Large intestine (tissue), 3 donors: ENCODE data around the gene GFI1B. TPM values are rescaled to one million over a fixed set of nuclear protein-coding genes. Genes with fewer than 3 reads are reported as not detected.

Experiments used
- DNase-seq, 2 donors: peaks; one replicate each; pipeline versions ENCODE4 v3.0.0 to v3.0.0-alpha.2; 2013
- H3K27ac ChIP-seq: one replicate; pipeline ENCODE4 v1.5.1; 2013; ENCODE audit warnings: low read length
- H3K27me3 ChIP-seq: 2 replicates; pipeline ENCODE4 v1.6.1; 2013; ENCODE audit warnings: low read length; ENCODE audit not compliant: control insufficient read depth, insufficient read depth
- H3K36me3 ChIP-seq: 2 replicates; pipeline ENCODE4 v1.6.1; 2013; ENCODE audit warnings: low read length; ENCODE audit not compliant: control insufficient read depth, insufficient read depth
- H3K4me1 ChIP-seq: one replicate; pipeline ENCODE4 v1.6.1; 2013; ENCODE audit warnings: low read length; ENCODE audit not compliant: control insufficient read depth, insufficient read depth
- H3K4me3 ChIP-seq: one replicate; pipeline ENCODE4 v1.5.1; 2013; ENCODE audit warnings: low read length
- H3K9me3 ChIP-seq: one replicate; pipeline ENCODE4 v1.6.1; 2013; ENCODE audit warnings: mild to moderate bottlenecking, low read depth, low read length, moderate library complexity; ENCODE audit not compliant: control insufficient read depth
- WGBS: methylation state at CpG from one replicate; pipeline ENCODE4 v1.1.5; 2013; ENCODE audit warnings: low lambda C conversion rate; ENCODE audit not compliant: insufficient coverage; 5-methylcytosine and 5-hydroxymethylcytosine counted together
- polyA plus RNA-seq: library from polyadenylated mRNA; unstranded; fragments of 120-200 nt; gene quantifications from one replicate; pipeline ENCODE4 v1.2.1, GENCODE V29; 2013

Gene GFI1B
- polyA plus RNA-seq, 1 donor = 6.2 TPM

GRCh38 chr9:132983491-132984201 lies 5.2 kb downstream of the GFI1B start:
- DNase-seq = no peak
- Histone ChIP-seq H3K9me3 (no peaks in the 10 kb centered on the region), H3K27ac (no peak overlapping the region), H3K4me1 (peaks cover 58% of the 10 kb centered on the region), H3K27me3 (peaks cover 6% of the 10 kb centered on the region), H3K4me3 (no peak overlapping the region), H3K36me3 (no peaks in the 10 kb centered on the region)
- WGBS = no CpG with 5 or more reads among the region's 11 CpGs

DNA sequence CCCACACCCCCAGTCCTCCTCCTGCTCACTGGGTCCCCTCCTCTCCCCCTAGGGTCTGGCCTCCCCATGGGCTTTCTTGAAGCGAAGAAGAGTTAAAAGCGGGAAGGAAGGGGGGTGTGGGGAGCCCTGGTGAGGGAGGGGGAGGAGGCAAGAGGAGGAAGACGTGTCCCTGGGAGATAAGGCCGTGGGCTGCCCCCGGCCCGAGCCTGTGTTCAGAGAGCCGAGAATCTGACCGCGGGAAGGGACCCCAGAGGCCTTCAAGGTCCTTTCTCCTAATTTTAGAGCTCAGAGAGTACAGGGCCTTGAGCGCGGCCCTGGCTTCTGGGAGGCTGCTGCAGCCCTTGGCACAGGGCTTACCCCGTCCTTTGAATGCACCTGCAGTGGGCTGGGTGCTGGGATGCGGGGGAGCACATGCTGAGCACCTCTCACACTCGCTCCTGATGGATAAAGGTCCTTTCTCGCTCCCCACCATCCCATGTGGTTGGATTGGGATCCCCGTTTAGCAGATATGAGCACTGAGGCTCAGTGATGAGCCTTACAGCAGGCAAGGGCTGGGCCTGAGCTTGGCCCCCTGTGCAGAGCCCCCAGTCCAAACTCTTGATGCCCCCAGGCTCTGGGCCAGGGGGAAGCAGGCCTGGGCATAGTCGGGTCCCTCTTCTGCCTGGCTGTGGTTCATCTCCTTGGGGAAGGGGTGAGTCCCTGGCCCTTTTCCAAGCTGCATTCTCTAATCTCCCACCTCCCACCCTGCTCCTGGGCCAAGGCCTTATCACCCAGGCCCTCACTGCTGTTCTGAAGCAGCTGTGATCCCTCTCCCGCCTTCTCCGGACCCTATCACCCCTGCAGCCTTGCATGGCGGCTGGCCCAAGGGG lies 5.9 kb downstream of the GFI1B start:
- no CpG with 5 or more reads among the region's 20 CpGs for WGBS
- H3K4me1 ChIP-seq = peaks cover 56% of the 10 kb centered on the region
- H3K36me3 ChIP-seq = no peaks in the 10 kb centered on the region
- H3K27me3 ChIP-seq = peaks cover 2% of the 10 kb centered on the region
- H3K4me3 ChIP-seq = no peak overlapping the region
- H3K27ac ChIP-seq = no peak overlapping the region
- peaks cover under 1% of the 10 kb centered on the region for H3K9me3 ChIP-seq
- no peak for DNase-seq

DNA sequence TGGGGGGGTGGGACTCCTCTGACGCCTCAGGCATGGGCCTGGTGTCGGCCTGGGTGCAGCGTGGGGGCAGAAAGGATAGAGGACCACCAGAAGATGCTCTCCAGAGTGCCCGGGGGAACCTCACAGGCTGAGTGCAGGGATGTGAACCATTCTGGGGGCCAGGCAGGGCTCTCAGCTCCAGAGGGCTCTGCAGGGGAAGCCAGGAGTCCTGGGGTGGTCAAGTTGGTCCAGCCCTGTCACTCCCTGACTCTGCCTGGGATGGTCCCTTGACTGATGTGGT lies 6.5 kb downstream of the GFI1B start:
- Histone ChIP-seq H3K4me1 (peaks cover 56% of the 10 kb centered on the region), H3K27ac (no peak overlapping the region), H3K9me3 (peaks cover 3% of the 10 kb centered on the region), H3K4me3 (no peak overlapping the region), H3K36me3 (no peaks in the 10 kb centered on the region), H3K27me3 (no peaks in the 10 kb centered on the region)
- DNase-seq = no peak
- WGBS = no CpG with 5 or more reads among the region's 4 CpGs

DNA sequence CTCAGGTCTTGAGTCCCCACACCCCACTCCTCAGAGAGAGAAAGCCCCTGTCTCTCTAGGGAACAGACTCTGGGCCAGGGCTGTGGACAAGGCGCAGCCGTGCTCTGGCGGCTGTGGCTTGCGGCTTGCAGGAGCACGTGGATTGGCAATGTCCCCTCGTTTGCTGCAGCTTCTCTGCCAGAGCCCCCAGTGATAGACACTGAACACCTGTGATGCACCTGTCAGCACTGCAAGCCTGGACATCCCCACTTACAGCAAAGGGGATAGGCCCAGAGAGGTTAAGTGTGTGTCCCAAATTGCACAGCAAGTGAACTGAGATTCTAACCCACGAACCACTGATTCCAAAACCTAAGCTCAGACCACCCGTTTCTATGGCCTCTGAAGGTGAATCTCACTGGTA lies 7.0 kb downstream of the GFI1B start:
- WGBS = no CpG with 5 or more reads among the region's 8 CpGs
- Histone ChIP-seq H3K4me3 (no peak overlapping the region), H3K36me3 (no peaks in the 10 kb centered on the region), H3K4me1 (peaks cover 56% of the 10 kb centered on the region), H3K27ac (peak overlapping the region; percentile 73), H3K27me3 (no peaks in the 10 kb centered on the region), H3K9me3 (peaks cover 3% of the 10 kb centered on the region)
- DNase-seq = no peak

GRCh38 chr9:132986114-132986513 lies 7.6 kb downstream of the GFI1B start:
- Histone ChIP-seq H3K27ac (peak overlapping the region; percentile 73), H3K9me3 (peaks cover 3% of the 10 kb centered on the region), H3K4me3 (no peak overlapping the region), H3K4me1 (peaks cover 56% of the 10 kb centered on the region), H3K27me3 (no peaks in the 10 kb centered on the region), H3K36me3 (no peaks in the 10 kb centered on the region)
- no peak for DNase-seq
- WGBS = 70% methylated on average over 2 of the region's 13 CpGs

GRCh38 chr9:132986640-132987620 lies 8.4 kb downstream of the GFI1B start:
- Histone ChIP-seq H3K27ac (peak overlapping the region; percentile 73), H3K27me3 (no peaks in the 10 kb centered on the region), H3K9me3 (peaks cover 3% of the 10 kb centered on the region), H3K36me3 (no peaks in the 10 kb centered on the region), H3K4me1 (peaks cover 55% of the 10 kb centered on the region), H3K4me3 (no peak overlapping the region)
- peak; percentile 81 for DNase-seq
- WGBS = no CpG with 5 or more reads among the region's 26 CpGs

DNA sequence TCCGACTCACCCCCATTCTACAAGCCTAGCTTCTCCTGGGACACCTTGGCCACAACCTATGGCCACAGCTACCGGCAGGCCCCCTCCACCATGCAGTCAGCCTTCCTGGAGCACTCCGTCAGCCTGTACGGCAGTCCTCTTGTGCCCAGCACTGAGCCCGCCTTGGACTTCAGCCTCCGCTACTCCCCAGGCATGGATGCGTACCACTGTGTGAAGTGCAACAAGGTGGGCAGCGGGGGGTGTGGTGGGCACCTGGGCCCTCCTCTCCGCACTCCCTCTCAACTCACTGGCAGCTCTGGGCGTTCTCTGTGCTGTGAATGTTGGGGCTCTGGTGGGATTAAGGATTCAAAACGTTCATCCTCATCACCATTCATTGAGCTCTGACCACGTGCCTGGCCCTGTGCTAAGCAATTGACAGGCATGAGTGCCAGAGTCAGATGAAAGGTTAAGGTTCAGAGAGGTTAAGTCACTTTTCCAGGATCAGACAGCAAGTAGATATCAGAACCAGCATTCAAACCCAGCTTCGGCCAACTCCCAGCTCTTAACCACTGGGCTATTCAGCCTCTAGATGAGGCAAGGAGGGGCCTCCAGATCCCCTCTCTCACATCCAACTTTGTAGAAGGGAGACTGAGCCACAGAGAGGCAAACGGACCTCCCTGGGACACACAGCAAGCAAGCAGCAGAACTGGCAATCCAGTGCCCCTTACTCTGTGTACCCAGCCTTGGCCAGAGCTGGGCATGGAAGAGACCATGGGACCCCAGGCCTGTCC lies 9.9 kb downstream of the GFI1B start:
- no peak overlapping the region for H3K27ac ChIP-seq
- H3K36me3 ChIP-seq = no peaks in the 10 kb centered on the region
- no CpG with 5 or more reads among the region's 14 CpGs for WGBS
- H3K9me3 ChIP-seq = peaks cover 3% of the 10 kb centered on the region
- no peaks in the 10 kb centered on the region for H3K27me3 ChIP-seq
- peaks cover 41% of the 10 kb centered on the region for H3K4me1 ChIP-seq
- DNase-seq = no peak
- no peak overlapping the region for H3K4me3 ChIP-seq

DNA sequence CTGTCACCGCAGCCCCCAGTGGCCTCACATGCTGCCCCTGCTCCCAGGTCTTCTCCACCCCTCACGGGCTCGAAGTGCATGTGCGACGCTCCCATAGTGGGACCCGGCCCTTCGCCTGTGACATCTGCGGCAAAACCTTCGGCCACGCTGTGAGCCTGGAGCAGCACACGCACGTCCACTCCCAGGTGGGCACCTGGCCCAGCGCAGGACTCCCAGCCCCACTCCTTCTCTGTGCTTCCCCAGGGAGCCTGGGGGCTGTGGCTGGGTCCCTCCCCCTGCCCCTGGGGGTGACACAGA lies 10.5 kb downstream of the GFI1B start:
- Histone ChIP-seq H3K27ac (no peak overlapping the region), H3K4me3 (no peak overlapping the region), H3K4me1 (peaks cover 40% of the 10 kb centered on the region), H3K27me3 (no peaks in the 10 kb centered on the region), H3K36me3 (no peaks in the 10 kb centered on the region), H3K9me3 (peaks cover 3% of the 10 kb centered on the region)
- DNase-seq = no peak
- no CpG with 5 or more reads among the region's 13 CpGs for WGBS

- Histone ChIP-seq H3K4me3 (no peak overlapping the region), H3K36me3 (no peaks in the 10 kb centered on the region), H3K4me1 (peaks cover 44% of the 10 kb centered on the region), H3K27me3 (no peaks in the 10 kb centered on the region), H3K27ac (no peak overlapping the region), H3K9me3 (peaks cover 3% of the 10 kb centered on the region)
- DNase-seq = no peak
- no CpG with 5 or more reads among the region's 23 CpGs for WGBS
These were observed 11.0 kb downstream of the GFI1B start for GRCh38 chr9:132989414-132989996.
